Panc1 (cell line): ENCODE data around the gene TIAM2. TPM values are rescaled to one million over a fixed set of nuclear protein-coding genes. Genes with fewer than 3 reads are reported as not detected.

ENCODE experiments used
- ATAC-seq: fragments of 200-7000 bp; cut with Tn5 transposase; 2 replicates; pipeline ENCODE4 v1.9.1; 2020; ENCODE audit warnings: mild to moderate bottlenecking, moderate library complexity
- BruUV-seq: library from RNA; stranded (reverse); fragments of 400-500 nt; replicated peaks from 2 replicates; lab custom pipeline; 2021; lab: Mats Ljungman, UMichigan
- CTCF ChIA-PET: fragments of 300-600 bp; sonication (Branson Sonifier 250); formaldehyde crosslinking; loops from one replicate; lab custom pipeline; 2022; ENCODE audit warnings: antibody characterized with exemption; lab: Charles Lee
- POLR2A ChIA-PET: fragments of 300-600 bp; sonication (Branson Sonifier 250); formaldehyde crosslinking; loops from one replicate; lab custom pipeline; 2022; ENCODE audit warnings: antibody characterized with exemption; lab: Charles Lee
- DNase-seq: peaks from one replicate; pipeline ENCODE4 v3.0.0-alpha.2; 2010; ENCODE audit warnings: low read depth, low spot score
- H3K27ac ChIP-seq: 2 replicates; pipeline ENCODE4 v1.5.1; 2011; ENCODE audit warnings: mild to moderate bottlenecking, low read length, inconsistent platforms
- H3K27me3 ChIP-seq: fragments of 200-500 bp; sonication (Bioruptor generic); 2 replicates; pipeline ENCODE4 v1.6.0; 2014; ENCODE audit warnings: low read length, inconsistent platforms; ENCODE audit not compliant: control insufficient read depth, insufficient read depth
- H3K36me3 ChIP-seq: fragments of 200-500 bp; sonication (Bioruptor generic); 2 replicates; pipeline ENCODE4 v1.5.1; 2014; ENCODE audit warnings: inconsistent platforms, mild to moderate bottlenecking, low read length, moderate library complexity; ENCODE audit not compliant: control insufficient read depth, insufficient read depth
- H3K4me1 ChIP-seq: 2 replicates; pipeline ENCODE4 v1.5.1; 2011; ENCODE audit warnings: inconsistent platforms, mild to moderate bottlenecking, low read length, moderate library complexity; ENCODE audit not compliant: control insufficient read depth, insufficient read depth
- H3K4me3 ChIP-seq, 2 experiments: 2 replicates each; pipeline ENCODE4 v1.5.1; 2011 to 2012; ENCODE audit warnings: low read depth in 2 of 2, low read length in 2 of 2, mild to moderate bottlenecking in 2 of 2, inconsistent platforms in 1 of 2, moderate library complexity in 1 of 2
- H3K9me3 ChIP-seq: fragments of 200-500 bp; sonication (Bioruptor generic); 2 replicates; pipeline ENCODE4 v1.5.1; 2014; ENCODE audit warnings: low read depth, mild to moderate bottlenecking, inconsistent platforms, low read length, moderate library complexity; ENCODE audit not compliant: control insufficient read depth, insufficient read depth
- CTCF ChIP-seq: fragments of 450-650 bp; IDR thresholded peaks from 2 replicates; pipeline ENCODE4 v1.5.1; 2017; ENCODE audit warnings: mild to moderate bottlenecking
- POLR2AphosphoS5 ChIP-seq: IDR thresholded peaks from 2 replicates; pipeline ENCODE4 v1.6.1; 2012; ENCODE audit warnings: mild to moderate bottlenecking, low read depth, low read length, moderate library complexity
- SIN3A ChIP-seq: IDR thresholded peaks from 2 replicates; pipeline ENCODE4 v1.6.1; 2012; ENCODE audit warnings: low read depth, mild to moderate bottlenecking, low read length, moderate library complexity, borderline replicate concordance; ENCODE audit not compliant: insufficient read depth
- TCF7L2 ChIP-seq: IDR thresholded peaks from 2 replicates; pipeline ENCODE4 v1.6.1; 2011; ENCODE audit warnings: mild to moderate bottlenecking, low read depth, low read length, inconsistent platforms
- in situ Hi-C: cut with HindIII; loops from 2 replicates; pipeline ENCODE4 v1.10.0; 2016; ENCODE audit warnings: low sequenced_read_pairs, low pct_unique_long_range_greater_than_20kb
- intact Hi-C: fragments of 100-400 bp; cut with micrococcal nuclease; formaldehyde crosslinking; loops from one replicate; pipeline ENCODE4 v1.10.0; 2022; ENCODE audit not compliant: unreplicated experiment
- total RNA-seq: library from RNA; stranded (reverse); gene quantifications from one replicate; pipeline ENCODE4 v1.2.1, GENCODE V29; 2021; ENCODE audit not compliant: unreplicated experiment
- TF ChIP-seq, protein P1 (sequence below), 2 experiments: IDR thresholded peaks; 2 replicates each; pipeline ENCODE4 v1.6.1; 2011 to 2012; ENCODE audit warnings: low read depth in 2 of 2, control low read depth in 1 of 2, low read length in 1 of 2, mild to moderate bottlenecking in 1 of 2, moderate library complexity in 1 of 2; ENCODE audit not compliant: insufficient read depth in 1 of 2

The TIAM2 gene
- total RNA-seq, 1 experiment from 2014 or later, result 14.9 TPM

GRCh38 chr6:155064303-155064702 lies 69.2 kb downstream of the TIAM2 start:
- ChIA-PET CTCF (no interaction called here), POLR2A (no interaction called here)
- no peak for DNase-seq
- no peak for ATAC-seq
- Histone ChIP-seq H3K27ac (no peak overlapping the region; the same call in 1 of the 2 replicates), H3K4me3 (no peak overlapping the region), H3K36me3 (no peaks in the 10 kb centered on the region), H3K9me3 (no peaks in the 10 kb centered on the region), H3K4me1 (peaks cover 6% of the 10 kb centered on the region; the same call in 1 of the 2 replicates), H3K27me3 (no peaks in the 10 kb centered on the region)
- in situ Hi-C loops, result no loop called here
- no peak for TF ChIP-seq CTCF
- no peak for TF ChIP-seq TCF7L2
- TF ChIP-seq POLR2AphosphoS5, result no peak
- TF ChIP-seq, protein P1, sequence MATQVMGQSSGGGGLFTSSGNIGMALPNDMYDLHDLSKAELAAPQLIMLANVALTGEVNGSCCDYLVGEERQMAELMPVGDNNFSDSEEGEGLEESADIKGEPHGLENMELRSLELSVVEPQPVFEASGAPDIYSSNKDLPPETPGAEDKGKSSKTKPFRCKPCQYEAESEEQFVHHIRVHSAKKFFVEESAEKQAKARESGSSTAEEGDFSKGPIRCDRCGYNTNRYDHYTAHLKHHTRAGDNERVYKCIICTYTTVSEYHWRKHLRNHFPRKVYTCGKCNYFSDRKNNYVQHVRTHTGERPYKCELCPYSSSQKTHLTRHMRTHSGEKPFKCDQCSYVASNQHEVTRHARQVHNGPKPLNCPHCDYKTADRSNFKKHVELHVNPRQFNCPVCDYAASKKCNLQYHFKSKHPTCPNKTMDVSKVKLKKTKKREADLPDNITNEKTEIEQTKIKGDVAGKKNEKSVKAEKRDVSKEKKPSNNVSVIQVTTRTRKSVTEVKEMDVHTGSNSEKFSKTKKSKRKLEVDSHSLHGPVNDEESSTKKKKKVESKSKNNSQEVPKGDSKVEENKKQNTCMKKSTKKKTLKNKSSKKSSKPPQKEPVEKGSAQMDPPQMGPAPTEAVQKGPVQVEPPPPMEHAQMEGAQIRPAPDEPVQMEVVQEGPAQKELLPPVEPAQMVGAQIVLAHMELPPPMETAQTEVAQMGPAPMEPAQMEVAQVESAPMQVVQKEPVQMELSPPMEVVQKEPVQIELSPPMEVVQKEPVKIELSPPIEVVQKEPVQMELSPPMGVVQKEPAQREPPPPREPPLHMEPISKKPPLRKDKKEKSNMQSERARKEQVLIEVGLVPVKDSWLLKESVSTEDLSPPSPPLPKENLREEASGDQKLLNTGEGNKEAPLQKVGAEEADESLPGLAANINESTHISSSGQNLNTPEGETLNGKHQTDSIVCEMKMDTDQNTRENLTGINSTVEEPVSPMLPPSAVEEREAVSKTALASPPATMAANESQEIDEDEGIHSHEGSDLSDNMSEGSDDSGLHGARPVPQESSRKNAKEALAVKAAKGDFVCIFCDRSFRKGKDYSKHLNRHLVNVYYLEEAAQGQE (IDR thresholded peaks at IDR 0.05; ENCODE audit: insufficient read depth in 1 of 2, low read depth in 2 of 2, low read length in 1 of 2), result no peak
- no peak for TF ChIP-seq SIN3A
- no TSS peak for BruUV-seq
- intact Hi-C loops, result no loop called here

DNA sequence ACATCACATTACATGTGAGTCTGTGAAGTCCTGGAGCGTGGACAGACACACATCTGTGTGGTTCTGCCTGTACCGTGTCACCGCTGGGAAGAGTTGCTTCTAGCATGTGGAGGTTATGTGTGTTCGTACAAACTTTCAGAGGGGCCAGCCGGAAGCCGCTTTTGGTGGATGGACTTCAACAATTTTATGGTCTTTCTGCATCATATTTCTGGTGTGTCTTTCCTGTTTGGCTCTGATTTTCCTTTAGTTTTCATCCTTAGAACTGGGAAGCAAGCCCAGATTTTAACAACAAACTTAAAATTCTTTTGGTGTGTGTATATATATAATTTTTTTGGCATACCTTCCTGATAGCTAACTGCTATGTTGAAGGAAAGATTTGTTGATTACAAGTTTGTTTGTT lies 71.2 kb downstream of the TIAM2 start:
- no peak for DNase-seq
- in situ Hi-C loops (no loop called here), intact Hi-C loops (no loop called here)
- H3K36me3 ChIP-seq, result no peaks in the 10 kb centered on the region
- peaks cover 6% of the 10 kb centered on the region; the same call in 1 of the 2 replicates for H3K4me1 ChIP-seq
- no peak overlapping the region for H3K4me3 ChIP-seq
- H3K9me3 ChIP-seq, result no peaks in the 10 kb centered on the region
- ChIA-PET CTCF (interaction anchor here (0.7 kb wide), 1 partner anchor 28 kb away, joined by 3 read pairs; no protein-coding TSS in a partner anchor), POLR2A (no interaction called here)
- BruUV-seq, result no TSS peak
- peak overlapping the region; percentile 35; the same call in 1 of the 2 replicates for H3K27ac ChIP-seq
- H3K27me3 ChIP-seq, result no peaks in the 10 kb centered on the region
- TF ChIP-seq TCF7L2 (no peak), SIN3A (no peak), POLR2AphosphoS5 (no peak), CTCF (no peak)
- TF ChIP-seq, protein P1 (IDR thresholded peaks at IDR 0.05; ENCODE audit: insufficient read depth in 1 of 2, low read depth in 2 of 2, low read length in 1 of 2), result no peak
- ATAC-seq, result no peak
